ENCODE data around the gene MPP2. TPM values are rescaled to one million over a fixed set of nuclear protein-coding genes. Genes with fewer than 3 reads are reported as not detected.

Gene MPP2
- total and polyA plus RNA-seq, 2 of the 13 experiments (the other 11 are each of a cell fraction or from before 2014, with no cell fraction given): 0.20 to 1.7 TPM

DNA sequence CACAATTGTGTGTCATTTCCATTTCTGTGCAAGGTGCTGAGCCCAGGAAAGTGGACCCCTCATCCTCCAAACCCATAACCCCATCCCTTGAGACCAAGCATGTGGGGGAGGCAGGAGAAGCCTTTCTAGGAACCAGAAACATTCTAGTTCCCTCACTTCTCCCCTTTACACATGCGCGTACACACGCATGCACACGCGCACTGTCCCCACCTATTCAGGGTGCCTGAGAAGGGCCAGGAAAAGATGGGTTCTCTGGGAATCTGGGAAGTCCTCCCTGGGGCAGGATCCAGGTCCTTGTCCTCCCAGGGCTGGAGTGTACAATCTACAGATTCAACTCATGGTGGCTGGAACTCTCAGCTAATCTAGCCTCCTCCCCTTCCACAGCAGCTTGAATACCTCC lies 32.5 kb upstream of the MPP2 start:
- in situ Hi-C loops (cut with HindIII; ENCODE audit: extremely low pct_ligation_motif_present, low pct_unique_long_range_greater_than_20kb) (loop anchor here (5.0 to 10.0 kb wide), 3 partner anchors 52 to 232 kb away; partner anchors contain the start of gene ASB16), intact Hi-C loops (cut with micrococcal nuclease; ENCODE audit: unreplicated experiment) (loop anchor here (1.0 kb wide), 1 partner anchor 101 kb away; no protein-coding TSS in a partner anchor)
- H3K27ac ChIP-seq (ENCODE audit: extremely low read length, insufficient read depth, low read length): no peak overlapping the region
- no peak overlapping the region for H3K4me3 ChIP-seq (replicated peaks in 1 of 3; ENCODE audit: insufficient read depth in 1 of 3, low read depth in 2 of 3, low read length in 3 of 3)
- no peak overlapping the region for H2AFZ ChIP-seq (ENCODE audit: low read length)
- no peaks in the 10 kb centered on the region for H3K79me2 ChIP-seq (ENCODE audit: insufficient read depth, low read length)
- H3K27me3 ChIP-seq (ENCODE audit: control insufficient read depth in 1 of 2, insufficient read depth in 2 of 2, low read length in 2 of 2): peaks cover 18 to 77% of the 10 kb centered on the region in 2 experiments
- no peak overlapping the region for H3K9ac ChIP-seq (ENCODE audit: insufficient read depth, low read depth, low read length)
- FAIRE-seq: no peak
- H3K4me1 ChIP-seq (ENCODE audit: insufficient read depth, low read length): peaks cover 5% of the 10 kb centered on the region
- no TSS peak for BruUV-seq (replicated peaks)
- ChIA-PET CTCF (ENCODE audit: low intra/inter-chr PET ratio, low total read pairs) (interaction anchor here (1.2 to 7.7 kb wide), 2 partner anchors 55 to 102 kb away, joined by 7 to 128 read pairs; no protein-coding TSS in a partner anchor), POLR2A (interaction anchor here (1.4 kb wide), 1 partner anchor 62 kb away, joined by 3 read pairs; no protein-coding TSS in a partner anchor)
- WGBS (ENCODE audit: low lambda C conversion rate): 67% methylated on average over 5 of the region's 5 CpGs
- H3K9me3 ChIP-seq (ENCODE audit: low read length): no peaks in the 10 kb centered on the region
- no peak overlapping the region for H3K4me2 ChIP-seq (ENCODE audit: low read depth, low read length)
- no peaks in the 10 kb centered on the region for H4K20me1 ChIP-seq (ENCODE audit: insufficient read depth, low read length)
- no peaks in the 10 kb centered on the region for H3K36me3 ChIP-seq (replicated peaks in 1 of 2; ENCODE audit: control insufficient read depth in 1 of 2, insufficient read depth in 2 of 2, low read length in 2 of 2)
- no peak for DNase-seq (ENCODE audit: low spot score)
- no peak for ATAC-seq
- TF ChIP-seq RFX5 (IDR thresholded peaks at IDR 0.05; ENCODE audit: low read depth, low read length) (no peak), SMARCC2 (IDR thresholded peaks at IDR 0.05) (no peak), KDM5B (CRISPR knock-in tag; IDR thresholded peaks at IDR 0.05; ENCODE audit: borderline replicate concordance) (no peak), NRL (CRISPR knock-in tag; IDR thresholded peaks at IDR 0.05; ENCODE audit: borderline replicate concordance) (no peak), ADNP (CRISPR knock-in tag; IDR thresholded peaks at IDR 0.05) (no peak), ZNF333 (CRISPR knock-in tag; IDR thresholded peaks at IDR 0.05; ENCODE audit: borderline replicate concordance) (no peak), BCL6 (CRISPR knock-in tag; IDR thresholded peaks at IDR 0.05) (no peak), SMC3 (IDR thresholded peaks at IDR 0.05; ENCODE audit: low read length) (no peak), ZSCAN20 (CRISPR knock-in tag; IDR thresholded peaks at IDR 0.05; ENCODE audit: borderline replicate concordance) (no peak), ZNF234 (CRISPR knock-in tag; conservative IDR thresholded peaks at IDR 0.05) (no peak), TCF12 (IDR thresholded peaks at IDR 0.05) (no peak), TCF12 (CRISPR knock-in tag; IDR thresholded peaks at IDR 0.05) (no peak), POLR2AphosphoS2 (IDR thresholded peaks at IDR 0.05; ENCODE audit: low read depth, low read length) (no peak), ZNF10 (CRISPR knock-in tag; IDR thresholded peaks at IDR 0.05; ENCODE audit: borderline replicate concordance, low read depth) (no peak)
- TF ChIP-seq, protein P1, sequence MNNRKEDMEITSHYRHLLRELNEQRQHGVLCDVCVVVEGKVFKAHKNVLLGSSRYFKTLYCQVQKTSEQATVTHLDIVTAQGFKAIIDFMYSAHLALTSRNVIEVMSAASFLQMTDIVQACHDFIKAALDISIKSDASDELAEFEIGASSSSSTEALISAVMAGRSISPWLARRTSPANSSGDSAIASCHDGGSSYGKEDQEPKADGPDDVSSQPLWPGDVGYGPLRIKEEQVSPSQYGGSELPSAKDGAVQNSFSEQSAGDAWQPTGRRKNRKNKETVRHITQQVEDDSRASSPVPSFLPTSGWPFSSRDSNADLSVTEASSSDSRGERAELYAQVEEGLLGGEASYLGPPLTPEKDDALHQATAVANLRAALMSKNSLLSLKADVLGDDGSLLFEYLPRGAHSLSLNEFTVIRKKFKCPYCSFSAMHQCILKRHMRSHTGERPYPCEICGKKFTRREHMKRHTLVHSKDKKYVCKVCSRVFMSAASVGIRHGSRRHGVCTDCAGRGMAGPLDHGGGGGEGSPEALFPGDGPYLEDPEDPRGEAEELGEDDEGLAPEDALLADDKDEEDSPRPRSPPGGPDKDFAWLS (CRISPR knock-in tag; IDR thresholded peaks at IDR 0.05; ENCODE audit: borderline replicate concordance): no peak
- TF ChIP-seq, protein P2, sequence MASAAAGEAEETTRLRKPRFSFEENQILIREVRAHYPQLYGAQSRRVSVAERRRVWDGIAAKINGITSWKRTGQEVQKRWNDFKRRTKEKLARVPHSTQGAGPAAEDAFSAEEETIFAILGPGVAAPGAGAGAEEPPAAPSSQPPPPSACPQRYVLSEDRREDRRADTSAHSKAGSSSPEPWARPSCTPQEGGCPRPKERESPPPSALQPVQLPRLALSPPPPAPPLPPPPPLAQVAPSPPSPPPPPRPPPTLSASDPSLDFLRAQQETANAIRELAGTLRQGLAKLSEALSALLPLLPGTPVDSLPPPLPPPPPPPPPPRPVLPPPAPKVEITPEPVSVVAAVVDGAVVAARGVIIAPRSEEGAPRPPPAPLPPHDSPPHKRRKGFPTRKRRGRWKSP (CRISPR knock-in tag; IDR thresholded peaks at IDR 0.05): no peak
- TF ChIP-seq, protein P3, sequence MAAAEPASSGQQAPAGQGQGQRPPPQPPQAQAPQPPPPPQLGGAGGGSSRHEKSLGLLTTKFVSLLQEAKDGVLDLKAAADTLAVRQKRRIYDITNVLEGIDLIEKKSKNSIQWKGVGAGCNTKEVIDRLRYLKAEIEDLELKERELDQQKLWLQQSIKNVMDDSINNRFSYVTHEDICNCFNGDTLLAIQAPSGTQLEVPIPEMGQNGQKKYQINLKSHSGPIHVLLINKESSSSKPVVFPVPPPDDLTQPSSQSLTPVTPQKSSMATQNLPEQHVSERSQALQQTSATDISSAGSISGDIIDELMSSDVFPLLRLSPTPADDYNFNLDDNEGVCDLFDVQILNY (CRISPR knock-in tag; conservative IDR thresholded peaks at IDR 0.05): no peak
- TF ChIP-seq, protein P4, sequence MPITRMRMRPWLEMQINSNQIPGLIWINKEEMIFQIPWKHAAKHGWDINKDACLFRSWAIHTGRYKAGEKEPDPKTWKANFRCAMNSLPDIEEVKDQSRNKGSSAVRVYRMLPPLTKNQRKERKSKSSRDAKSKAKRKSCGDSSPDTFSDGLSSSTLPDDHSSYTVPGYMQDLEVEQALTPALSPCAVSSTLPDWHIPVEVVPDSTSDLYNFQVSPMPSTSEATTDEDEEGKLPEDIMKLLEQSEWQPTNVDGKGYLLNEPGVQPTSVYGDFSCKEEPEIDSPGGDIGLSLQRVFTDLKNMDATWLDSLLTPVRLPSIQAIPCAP (CRISPR knock-in tag; IDR thresholded peaks at IDR 0.05; ENCODE audit: low read depth): no peak
- TF ChIP-seq, protein P5, sequence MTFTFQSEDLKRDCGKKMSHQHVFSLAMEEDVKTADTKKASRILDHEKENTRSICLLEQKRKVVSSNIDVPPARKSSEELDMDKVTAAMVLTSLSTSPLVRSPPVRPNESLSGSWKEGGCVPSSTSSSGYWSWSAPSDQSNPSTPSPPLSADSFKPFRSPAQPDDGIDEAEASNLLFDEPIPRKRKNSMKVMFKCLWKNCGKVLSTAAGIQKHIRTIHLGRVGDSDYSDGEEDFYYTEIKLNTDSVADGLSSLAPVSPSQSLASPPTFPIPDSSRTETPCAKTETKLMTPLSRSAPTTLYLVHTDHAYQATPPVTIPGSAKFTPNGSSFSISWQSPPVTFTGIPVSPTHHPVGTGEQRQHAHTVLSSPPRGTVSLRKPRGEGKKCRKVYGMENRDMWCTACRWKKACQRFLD (CRISPR knock-in tag; IDR thresholded peaks at IDR 0.05; ENCODE audit: borderline replicate concordance): no peak

All from HepG2 (cell line).